HG02938 (cell line): ENCODE results near the gene OGDHL.
"Not testable (repeated sequence)": the region's sequence is repeated elsewhere in the genome, so short reads cannot be mapped to it uniquely, and the experiment has no call there.

ENCODE experiments used
- ATAC-seq: cut with Tn5 transposase; IDR thresholded peaks from one replicate; pipeline ENCODE4 v1.9.1; 2021; ENCODE audit warnings: mild to moderate bottlenecking, moderate library complexity; ENCODE audit not compliant: unreplicated experiment

Gene OGDHL

GRCh38 chr10:49740346-49741107 is 21.6 kb downstream of the OGDHL start:
- no peak for ATAC-seq

GRCh38 chr10:49739426-49739825 is 22.7 kb downstream of the OGDHL start:
- no peak for ATAC-seq

- no peak for ATAC-seq
Observed at GRCh38 chr10:49738616-49739360, 23.3 kb downstream of the OGDHL start.

- ATAC-seq: no peak
Observed at GRCh38 chr10:49737474-49738201, 24.5 kb downstream of the OGDHL start.

- no peak for ATAC-seq
Observed at GRCh38 chr10:49736564-49737113, 25.5 kb downstream of the OGDHL start.

- no peak for ATAC-seq
Observed at GRCh38 chr10:49735848-49736563, 26.1 kb downstream of the OGDHL start.

- ATAC-seq: no peak
Observed at GRCh38 chr10:49735161-49735560, 27.0 kb downstream of the OGDHL start.

GRCh38 chr10:49734676-49735075 is 27.4 kb downstream of the OGDHL start:
- ATAC-seq: no peak

GRCh38 chr10:49733866-49734265 is 28.3 kb downstream of the OGDHL start:
- no peak for ATAC-seq

GRCh38 chr10:49726593-49726992 is 35.5 kb downstream of the OGDHL start:
- ATAC-seq: no peak

GRCh38 chr10:49715157-49715556 is 47.0 kb downstream of the OGDHL start:
- ATAC-seq: not testable (repeated sequence)

GRCh38 chr10:49713266-49713665 is 48.9 kb downstream of the OGDHL start:
- no peak for ATAC-seq

- no peak for ATAC-seq
Observed at GRCh38 chr10:49711481-49711880, 50.6 kb downstream of the OGDHL start.

- ATAC-seq: no peak
Observed at GRCh38 chr10:49710966-49711365, 51.2 kb downstream of the OGDHL start.

GRCh38 chr10:49709934-49710333 is 52.2 kb downstream of the OGDHL start:
- no peak for ATAC-seq

GRCh38 chr10:49707585-49707984 is 54.5 kb downstream of the OGDHL start:
- ATAC-seq: no peak

- no peak for ATAC-seq
Observed at GRCh38 chr10:49700997-49701396, 61.1 kb downstream of the OGDHL start.

- no peak for ATAC-seq
Observed at GRCh38 chr10:49700211-49700610, 61.9 kb downstream of the OGDHL start.

- no peak for ATAC-seq
Observed at GRCh38 chr10:49698679-49699078, 63.4 kb downstream of the OGDHL start.

GRCh38 chr10:49696311-49696710 is 65.8 kb downstream of the OGDHL start:
- ATAC-seq: no peak

- ATAC-seq: no peak
Observed at GRCh38 chr10:49694466-49694865, 67.7 kb downstream of the OGDHL start.
